Mesenchymal stem cell (in vitro differentiated cells and primary cell): Measurements from ENCODE around the gene SMIM38.
A peak's percentile ranks its signal among the peaks of the same experiment; 100 is the strongest.

Experiments used
- DNase-seq: peaks from one replicate; pipeline ENCODE4 v3.0.0-alpha.2; 2013
- H2AFZ ChIP-seq: one replicate; pipeline ENCODE4 v1.6.1; 2013; ENCODE audit warnings: low read depth, mild to moderate bottlenecking, control low read depth, inconsistent platforms, low read length, moderate library complexity
- H2AK5ac ChIP-seq: 2 replicates; pipeline ENCODE4 v1.6.1; 2013; ENCODE audit warnings: low read length, moderate library complexity, mild to moderate bottlenecking, inconsistent platforms; ENCODE audit not compliant: severe bottlenecking
- H2BK120ac ChIP-seq: one replicate; pipeline ENCODE4 v1.6.1; 2013; ENCODE audit warnings: low read depth, mild to moderate bottlenecking, inconsistent platforms, low read length, moderate library complexity
- H2BK12ac ChIP-seq, 2 experiments: one replicate each; pipeline ENCODE4 v1.6.1; 2013; ENCODE audit warnings: inconsistent platforms in 2 of 2, low read length in 2 of 2, mild to moderate bottlenecking in 2 of 2, moderate library complexity in 2 of 2, control low read depth in 1 of 2
- H2BK15ac ChIP-seq: one replicate; pipeline ENCODE4 v1.6.1; 2013; ENCODE audit warnings: mild to moderate bottlenecking, low read depth, inconsistent platforms; ENCODE audit not compliant: poor library complexity, severe bottlenecking
- H2BK5ac ChIP-seq: 2 replicates; pipeline ENCODE4 v1.6.1; 2013; ENCODE audit warnings: low read depth, mild to moderate bottlenecking, low read length, control low read depth, inconsistent platforms; ENCODE audit not compliant: poor library complexity, severe bottlenecking
- H3K14ac ChIP-seq, 2 experiments: one replicate each; pipeline ENCODE4 v1.6.1; 2013; ENCODE audit warnings: inconsistent platforms in 2 of 2, low read length in 2 of 2, control low read depth in 1 of 2, mild to moderate bottlenecking in 1 of 2, moderate library complexity in 1 of 2
- H3K18ac ChIP-seq, 2 experiments: one replicate each; pipeline ENCODE4 v1.6.1; 2013; ENCODE audit warnings: inconsistent platforms in 2 of 2, low read length in 2 of 2, control low read depth in 1 of 2, low read depth in 1 of 2, mild to moderate bottlenecking in 1 of 2
- H3K23ac ChIP-seq, 2 experiments: one replicate each; pipeline ENCODE4 v1.6.1; 2013; ENCODE audit warnings: inconsistent platforms in 2 of 2, low read length in 2 of 2, mild to moderate bottlenecking in 2 of 2, moderate library complexity in 2 of 2, control low read depth in 1 of 2
- H3K27ac ChIP-seq: 2 replicates; pipeline ENCODE4 v1.5.1; 2013; ENCODE audit warnings: mild to moderate bottlenecking, moderate library complexity, low read length, control low read depth, inconsistent platforms; ENCODE audit not compliant: poor library complexity, severe bottlenecking
- H3K27me3 ChIP-seq, 2 experiments: 2 replicates each; pipeline versions ENCODE4 v1.6.1 to v1.7.0; 2013; ENCODE audit warnings: low read length in 2 of 2, mild to moderate bottlenecking in 2 of 2, moderate library complexity in 2 of 2, control low read depth in 1 of 2, inconsistent platforms in 1 of 2; ENCODE audit not compliant: control insufficient read depth in 1 of 2, insufficient read depth in 1 of 2
- H3K36me3 ChIP-seq, 2 experiments: 2 replicates each; pipeline versions ENCODE4 v1.6.1 to v1.7.0; 2013; ENCODE audit warnings: low read length in 2 of 2, control low read depth in 1 of 2, inconsistent platforms in 1 of 2, low read depth in 1 of 2, mild to moderate bottlenecking in 1 of 2; ENCODE audit not compliant: insufficient read depth in 2 of 2, control insufficient read depth in 1 of 2
- H3K4ac ChIP-seq, 2 experiments: one replicate each; pipeline ENCODE4 v1.6.1; 2013; ENCODE audit warnings: inconsistent platforms in 2 of 2, low read length in 2 of 2, mild to moderate bottlenecking in 2 of 2, moderate library complexity in 2 of 2, control low read depth in 1 of 2, low read depth in 1 of 2
- H3K4me1 ChIP-seq: 2 replicates; pipeline ENCODE4 v1.6.1; 2013; ENCODE audit warnings: low read depth, low read length, control low read depth; ENCODE audit not compliant: control insufficient read depth, insufficient read depth
- H3K4me2 ChIP-seq: 2 replicates; pipeline ENCODE4 v1.6.1; 2013; ENCODE audit warnings: low read length, mild to moderate bottlenecking, inconsistent platforms; ENCODE audit not compliant: poor library complexity, severe bottlenecking
- H3K4me3 ChIP-seq, 2 experiments: 2 replicates each; pipeline versions ENCODE4 v1.5.1 to v1.7.0; 2013; ENCODE audit warnings: low read length in 2 of 2, mild to moderate bottlenecking in 2 of 2, control low read depth in 1 of 2, low read depth in 1 of 2; ENCODE audit not compliant: insufficient read depth in 1 of 2
- H3K79me1 ChIP-seq: replicated peaks from 2 replicates; pipeline ENCODE4 v1.6.1; 2013; ENCODE audit warnings: mild to moderate bottlenecking, control low read depth, low read length, inconsistent platforms; ENCODE audit not compliant: poor library complexity, severe bottlenecking
- H3K9ac ChIP-seq: 2 replicates; pipeline ENCODE4 v1.7.0; 2013; ENCODE audit warnings: mild to moderate bottlenecking, low read length, moderate library complexity
- H3K9me3 ChIP-seq: 2 replicates; pipeline ENCODE4 v1.7.0; 2013; ENCODE audit warnings: mild to moderate bottlenecking, low read length; ENCODE audit not compliant: control insufficient read depth
- H4K8ac ChIP-seq: one replicate; pipeline ENCODE4 v1.6.1; 2013; ENCODE audit warnings: inconsistent platforms, mild to moderate bottlenecking, low read length, moderate library complexity
- H4K91ac ChIP-seq: one replicate; pipeline ENCODE4 v1.6.1; 2013; ENCODE audit warnings: mild to moderate bottlenecking, low read length, inconsistent platforms
- WGBS: methylation state at CpG from one replicate; pipeline ENCODE4 v1.1.7; 2013; ENCODE audit warnings: mixed read lengths; 5-methylcytosine and 5-hydroxymethylcytosine counted together

SMIM38 gene

DNA sequence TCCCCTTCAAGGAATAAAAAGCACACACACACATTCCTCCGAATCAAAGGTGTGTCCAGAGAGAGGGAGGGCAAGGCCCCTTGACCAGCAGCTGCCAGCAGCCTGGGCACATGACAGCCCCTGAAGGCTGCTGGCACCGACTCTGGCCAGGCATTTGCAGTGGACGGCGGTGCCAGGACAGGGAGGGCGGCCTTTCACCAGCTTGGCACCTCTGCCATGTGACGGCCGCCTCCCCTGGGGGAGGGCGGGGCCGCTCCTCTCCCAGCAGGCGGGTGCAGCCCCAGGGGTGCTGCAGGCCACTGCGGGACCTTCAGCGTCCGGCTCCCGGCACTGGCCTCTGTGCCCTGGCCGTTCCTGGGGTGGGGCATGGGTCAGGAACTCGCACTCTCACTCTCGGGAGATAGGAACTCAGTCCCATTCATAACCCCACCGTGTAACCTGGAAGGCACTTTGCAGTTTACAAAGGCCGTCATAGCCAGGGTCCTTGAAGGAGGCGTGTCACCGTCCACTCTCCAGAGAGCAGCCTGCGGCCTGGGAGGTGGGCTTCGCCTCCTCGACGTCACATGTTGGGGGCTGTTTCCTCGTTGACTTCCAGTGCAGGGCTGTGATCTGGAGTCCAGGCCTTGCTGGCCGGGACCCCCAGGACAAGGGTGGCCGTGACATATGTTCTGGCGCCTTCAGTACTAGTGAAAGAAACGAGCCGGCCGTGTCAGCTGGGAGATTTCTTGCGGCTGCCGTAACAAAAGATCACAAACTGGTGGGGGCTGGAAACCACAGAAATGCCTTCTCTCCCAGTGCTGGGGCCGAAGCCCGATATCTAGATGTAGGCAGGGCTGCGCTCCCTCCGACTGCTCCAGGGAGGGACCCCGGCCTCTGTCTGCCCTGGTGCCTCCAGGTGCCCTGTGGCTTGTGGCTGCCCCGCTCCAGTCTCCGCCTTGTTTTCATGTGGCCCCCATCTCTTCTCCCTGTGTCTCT, 39.9 kb upstream of the SMIM38 start:
- no peak overlapping the region for H3K4ac ChIP-seq
- peaks cover 14% of the 10 kb centered on the region for H3K4me1 ChIP-seq
- no peak overlapping the region for H3K9ac ChIP-seq
- DNase-seq = no peak
- H3K4me3 ChIP-seq = no peak overlapping the region
- no peaks in the 10 kb centered on the region for H3K36me3 ChIP-seq
- no peak overlapping the region for H2AK5ac ChIP-seq
- H2BK5ac ChIP-seq = no peak overlapping the region
- no peak overlapping the region for H3K23ac ChIP-seq
- no peaks in the 10 kb centered on the region for H3K79me1 ChIP-seq
- 85% methylated on average over 41 of the region's 41 CpGs for WGBS
- no peak overlapping the region for H3K4me2 ChIP-seq
- H3K27me3 ChIP-seq = peaks cover 38 to 41% of the 10 kb centered on the region in 2 experiments
- no peak overlapping the region for H2BK12ac ChIP-seq
- H3K14ac ChIP-seq = no peak overlapping the region
- no peak overlapping the region for H2AFZ ChIP-seq
- H2BK15ac ChIP-seq = no peak overlapping the region
- no peak overlapping the region for H3K18ac ChIP-seq
- no peak overlapping the region for H4K8ac ChIP-seq
- no peak overlapping the region for H4K91ac ChIP-seq
- peaks cover 11% of the 10 kb centered on the region for H3K9me3 ChIP-seq
- no peak overlapping the region for H3K27ac ChIP-seq
- no peak overlapping the region for H2BK120ac ChIP-seq

DNA sequence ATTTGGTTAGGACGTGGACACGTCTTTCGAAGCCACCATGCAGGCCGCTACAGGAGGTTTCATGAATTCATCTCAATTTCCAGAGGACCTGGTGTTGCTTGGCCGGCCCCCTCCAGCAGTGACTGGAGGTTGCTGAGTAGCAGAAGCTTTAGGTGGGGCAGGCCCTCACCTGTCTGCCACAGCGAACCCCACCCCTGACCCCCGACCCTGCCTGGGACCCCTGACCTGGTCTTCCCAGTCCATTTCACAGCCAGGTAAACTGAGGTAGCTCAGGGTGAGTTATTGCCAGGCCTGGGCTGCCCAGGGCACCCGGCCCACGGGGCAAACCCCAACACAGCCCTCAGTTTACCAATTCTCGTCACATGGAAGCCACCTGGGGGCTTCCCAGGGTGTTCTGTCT, 39.1 kb upstream of the SMIM38 start:
- no peak overlapping the region for H3K4me3 ChIP-seq
- H3K9me3 ChIP-seq = peaks cover 9% of the 10 kb centered on the region
- H3K9ac ChIP-seq = no peak overlapping the region
- peaks cover 37 to 40% of the 10 kb centered on the region in 2 experiments for H3K27me3 ChIP-seq
- no peak overlapping the region for H3K27ac ChIP-seq
- H3K79me1 ChIP-seq = no peaks in the 10 kb centered on the region
- no peak for DNase-seq
- no peak overlapping the region for H2BK12ac ChIP-seq
- H2AK5ac ChIP-seq = no peak overlapping the region
- WGBS = 93% methylated on average over 10 of the region's 10 CpGs
- H2BK15ac ChIP-seq = no peak overlapping the region
- no peak overlapping the region for H4K91ac ChIP-seq
- H2AFZ ChIP-seq = no peak overlapping the region
- H3K36me3 ChIP-seq = no peaks in the 10 kb centered on the region
- H3K14ac ChIP-seq = no peak overlapping the region
- no peak overlapping the region for H4K8ac ChIP-seq
- H2BK120ac ChIP-seq = no peak overlapping the region
- no peak overlapping the region for H3K23ac ChIP-seq
- H3K4ac ChIP-seq = no peak overlapping the region
- no peak overlapping the region for H2BK5ac ChIP-seq
- H3K18ac ChIP-seq = no peak overlapping the region
- no peak overlapping the region for H3K4me2 ChIP-seq
- peaks cover 21% of the 10 kb centered on the region for H3K4me1 ChIP-seq

DNA sequence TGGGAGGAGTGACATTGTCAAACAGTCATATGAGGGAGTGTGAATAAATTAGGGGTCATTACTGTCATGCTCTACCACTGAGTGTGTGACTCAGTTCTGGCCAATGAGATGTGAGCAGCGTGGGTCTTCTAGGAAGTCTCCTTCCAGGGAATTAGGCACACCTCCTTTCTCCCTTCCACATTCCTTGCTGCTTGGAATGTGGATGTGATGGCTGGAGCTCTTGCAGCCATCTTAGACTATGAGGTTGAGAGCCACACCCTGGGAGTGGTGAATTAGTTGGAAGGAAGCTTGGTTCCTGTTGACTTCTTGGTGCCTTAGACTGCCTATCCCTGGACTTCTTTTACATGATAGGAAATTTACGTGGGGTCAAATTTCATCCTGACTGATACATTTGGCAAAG, 36.5 kb upstream of the SMIM38 start:
- Histone ChIP-seq H3K4me3 (no peak overlapping the region), H3K27ac (no peak overlapping the region), H3K27me3 (peaks cover 18 to 25% of the 10 kb centered on the region in 2 experiments), H3K79me1 (no peaks in the 10 kb centered on the region), H3K18ac (no peak overlapping the region), H3K4me1 (peaks cover 39% of the 10 kb centered on the region), H3K9ac (no peak overlapping the region), H2AK5ac (no peak overlapping the region), H2BK12ac (no peak overlapping the region), H3K4me2 (no peak overlapping the region), H2BK15ac (no peak overlapping the region), H4K8ac (no peak overlapping the region), H3K14ac (no peak overlapping the region), H2BK5ac (no peak overlapping the region), H2BK120ac (no peak overlapping the region), H3K23ac (no peak overlapping the region), H3K36me3 (no peaks in the 10 kb centered on the region), H3K4ac (no peak overlapping the region), H3K9me3 (peaks cover 9% of the 10 kb centered on the region), H4K91ac (peak overlapping the region; percentile 58), H2AFZ (no peak overlapping the region)
- WGBS = 100% methylated on average over 1 of the region's 2 CpGs
- no peak for DNase-seq

DNA sequence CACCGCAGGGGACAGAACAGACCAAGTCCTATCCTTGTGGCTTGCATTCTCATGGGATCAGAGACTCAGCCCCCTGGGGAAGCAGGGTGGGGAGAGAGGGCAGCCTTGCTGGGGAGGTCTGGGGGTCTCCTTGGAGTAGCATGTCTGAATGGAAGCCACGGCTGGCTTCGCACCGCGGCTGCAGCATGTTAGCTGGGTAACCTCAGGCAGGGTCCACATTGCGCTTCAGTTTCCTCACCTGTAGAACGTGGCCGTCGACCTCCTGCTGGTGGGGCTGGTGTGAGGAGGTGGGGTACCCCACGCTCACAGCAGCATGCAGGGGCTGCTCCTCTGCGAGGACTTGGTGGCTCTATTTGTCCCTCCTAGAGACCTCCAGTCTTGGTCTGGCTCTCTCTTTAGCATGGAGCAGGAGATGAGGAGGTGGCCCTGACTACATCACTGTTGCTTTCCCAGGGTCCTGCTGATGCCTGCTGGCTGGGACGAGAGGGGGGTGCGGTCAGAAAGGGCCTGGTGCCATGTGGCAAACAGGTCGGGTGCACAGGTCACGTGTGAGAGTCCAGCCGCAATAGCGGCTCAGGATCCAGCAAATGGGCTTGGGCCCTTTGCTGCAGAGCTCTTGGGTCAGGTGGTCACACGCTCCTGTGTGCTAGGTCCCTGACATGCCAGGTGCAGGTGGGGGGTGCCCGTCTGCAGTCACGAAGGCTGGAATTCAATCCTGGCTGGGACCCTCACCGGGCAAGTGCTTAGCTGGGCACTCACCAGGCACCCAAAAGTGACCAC, 35.4 kb upstream of the SMIM38 start:
- Histone ChIP-seq H3K4me1 (peaks cover 38% of the 10 kb centered on the region), H4K91ac (no peak overlapping the region), H2BK12ac (no peak overlapping the region), H2BK15ac (no peak overlapping the region), H3K27me3 (peaks cover 7 to 22% of the 10 kb centered on the region in 2 experiments), H3K4me3 (no peak overlapping the region), H2BK120ac (no peak overlapping the region), H2BK5ac (no peak overlapping the region), H3K36me3 (no peaks in the 10 kb centered on the region), H3K4ac (no peak overlapping the region), H3K4me2 (no peak overlapping the region), H3K23ac (no peak overlapping the region), H2AFZ (no peak overlapping the region), H3K27ac (no peak overlapping the region), H3K9me3 (peaks cover 9% of the 10 kb centered on the region), H3K14ac (no peak overlapping the region), H3K18ac (no peak overlapping the region), H3K79me1 (no peaks in the 10 kb centered on the region), H3K9ac (no peak overlapping the region), H4K8ac (no peak overlapping the region), H2AK5ac (no peak overlapping the region)
- no peak for DNase-seq
- 89% methylated on average over 20 of the region's 21 CpGs for WGBS
